ENCODE results near the gene COX4I1.

DNA sequence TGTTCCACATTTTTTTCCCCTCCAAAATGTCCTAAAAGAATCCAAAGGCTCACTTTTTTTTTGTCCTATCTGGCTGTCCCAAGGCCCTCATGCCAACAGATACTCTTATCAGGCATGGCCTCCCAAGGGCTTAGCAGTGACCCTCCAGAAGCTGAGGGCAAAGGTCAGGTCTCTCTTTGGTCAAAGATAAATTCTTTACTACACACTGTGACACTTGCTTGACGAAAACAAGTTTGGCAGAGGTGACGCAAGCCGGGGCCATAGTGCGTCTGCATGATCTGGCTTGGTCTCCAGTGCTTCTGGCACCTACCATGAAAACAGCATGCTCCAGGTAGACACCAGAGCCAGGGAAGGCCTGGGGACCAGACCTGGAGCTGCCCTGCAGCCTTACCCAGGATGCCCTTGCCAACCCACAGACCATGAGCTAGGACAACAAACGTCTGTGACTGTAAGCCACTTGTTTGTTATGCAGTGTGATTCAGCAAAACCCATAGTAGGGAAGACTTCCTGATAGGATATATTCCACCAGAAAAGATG is 50.9 kb downstream of the COX4I1 start:
- TF ChIP-seq, protein P1, sequence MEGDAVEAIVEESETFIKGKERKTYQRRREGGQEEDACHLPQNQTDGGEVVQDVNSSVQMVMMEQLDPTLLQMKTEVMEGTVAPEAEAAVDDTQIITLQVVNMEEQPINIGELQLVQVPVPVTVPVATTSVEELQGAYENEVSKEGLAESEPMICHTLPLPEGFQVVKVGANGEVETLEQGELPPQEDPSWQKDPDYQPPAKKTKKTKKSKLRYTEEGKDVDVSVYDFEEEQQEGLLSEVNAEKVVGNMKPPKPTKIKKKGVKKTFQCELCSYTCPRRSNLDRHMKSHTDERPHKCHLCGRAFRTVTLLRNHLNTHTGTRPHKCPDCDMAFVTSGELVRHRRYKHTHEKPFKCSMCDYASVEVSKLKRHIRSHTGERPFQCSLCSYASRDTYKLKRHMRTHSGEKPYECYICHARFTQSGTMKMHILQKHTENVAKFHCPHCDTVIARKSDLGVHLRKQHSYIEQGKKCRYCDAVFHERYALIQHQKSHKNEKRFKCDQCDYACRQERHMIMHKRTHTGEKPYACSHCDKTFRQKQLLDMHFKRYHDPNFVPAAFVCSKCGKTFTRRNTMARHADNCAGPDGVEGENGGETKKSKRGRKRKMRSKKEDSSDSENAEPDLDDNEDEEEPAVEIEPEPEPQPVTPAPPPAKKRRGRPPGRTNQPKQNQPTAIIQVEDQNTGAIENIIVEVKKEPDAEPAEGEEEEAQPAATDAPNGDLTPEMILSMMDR (IDR thresholded peaks at IDR 0.05; ENCODE audit: low read depth, low read length) = no peak
- TF ChIP-seq EZH2phosphoT487 (IDR thresholded peaks at IDR 0.05; ENCODE audit: low read depth) = no peak
